Measurements from ENCODE around the gene MPHOSPH10.

- TF ChIP-seq REST (IDR thresholded peaks at IDR 0.05; ENCODE audit: insufficient read depth in 1 of 2, low read depth in 2 of 2, low read length in 1 of 2) (no peak), CTCF (IDR thresholded peaks at IDR 0.05) (no peak)
Measured at GRCh38 chr2:71166812-71167211, 36.4 kb downstream of the MPHOSPH10 start.
